Measurements from ENCODE around the gene RNASE11. TPM values are rescaled to one million over a fixed set of nuclear protein-coding genes. Genes with fewer than 3 reads are reported as not detected.

RNASE11 gene
- total and polyA plus RNA-seq, 10 of the 15 experiments (the other 5 are each of a cell fraction or from before 2014, with no cell fraction given) = not detected

DNA sequence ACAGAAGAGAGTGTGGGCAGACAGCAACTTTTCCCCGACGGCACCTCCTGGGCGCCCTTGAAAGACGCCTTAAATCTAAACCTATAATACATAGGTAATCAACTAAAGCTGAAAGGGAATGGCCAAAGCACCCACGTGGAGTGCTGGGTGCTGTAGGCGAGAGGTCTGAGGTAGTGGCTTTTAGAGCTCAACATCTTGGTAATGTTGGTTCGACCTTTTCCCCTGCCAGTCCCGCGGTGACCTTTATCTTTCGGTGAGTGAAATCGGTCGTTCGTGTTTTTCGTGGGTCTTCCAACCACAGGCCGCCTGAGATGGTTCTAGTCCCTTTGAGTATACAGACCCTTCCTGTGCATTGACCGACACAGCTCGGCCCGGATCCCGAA is 44.6 kb upstream of the RNASE11 start:
- intact Hi-C loops (cut with micrococcal nuclease; ENCODE audit: unreplicated experiment) = loop anchor here (2.0 kb wide), 1 partner anchor 30 kb away; no protein-coding TSS in a partner anchor
- Histone ChIP-seq H3K27ac (ENCODE audit: control insufficient read depth, insufficient read depth) (no peak overlapping the region), H3K9me3 (replicated peaks; ENCODE audit: control insufficient read depth, insufficient read depth, low read length) (no peaks in the 10 kb centered on the region), H3K79me2 (ENCODE audit: control insufficient read depth, insufficient read depth, low read length) (no peaks in the 10 kb centered on the region), H3K27me3 (replicated peaks in 1 of 2; ENCODE audit: control insufficient read depth in 2 of 2, insufficient read depth in 2 of 2, low read length in 1 of 2) (peaks cover 0 to 2% of the 10 kb centered on the region in 2 experiments; a peak in 1 of 4 replicates), H3K4me3 (peak overlapping the region; percentile 88; the same call in 1 of the 2 replicates), H2AFZ (ENCODE audit: control insufficient read depth, low read depth, low read length) (peak overlapping the region; percentile 25), H3K4me2 (ENCODE audit: control insufficient read depth, insufficient read depth) (peak overlapping the region; percentile 99), H3K4me1 (ENCODE audit: control insufficient read depth, insufficient read depth, low read length) (peaks cover 7% of the 10 kb centered on the region; the same call in 1 of the 2 replicates), H4K20me1 (ENCODE audit: control insufficient read depth, insufficient read depth) (no peaks in the 10 kb centered on the region), H3K36me3 (ENCODE audit: control insufficient read depth in 2 of 2, insufficient read depth in 2 of 2, low read length in 1 of 2) (no peaks in the 10 kb centered on the region), H3K9ac (ENCODE audit: control insufficient read depth, insufficient read depth, low read length) (peak overlapping the region; percentile 51)
- ChIA-PET POLR2A (interaction anchor here (1.2 to 2.1 kb wide), 4 partner anchors 10 to 51 kb away, joined by 3 to 8 read pairs (median 4); no protein-coding TSS in a partner anchor), CTCF (interaction anchor here (1.0 to 3.7 kb wide), 8 partner anchors 16 to 58 kb away, joined by 3 to 19 read pairs (median 8); partner anchors contain the start of gene RNASE4), SMC1A (ENCODE audit: uncharacterized antibody, unreplicated experiment) (interaction anchor here (0.9 to 5.2 kb wide), 11 partner anchors 10 to 305 kb away, joined by 3 to 49 read pairs (median 9); partner anchors contain the start of gene RNASE4), RAD21 (ENCODE audit: unreplicated experiment) (interaction anchor here (1.0 to 3.1 kb wide), 8 partner anchors 19 to 289 kb away, joined by 3 to 38 read pairs (median 4); partner anchors contain the start of genes PARP2 and RNASE4)
- no peak for DNase-seq (ENCODE audit: low read depth, low spot score)
- in situ Hi-C loops (cut with MboI) = loop anchor here (5.0 kb wide), 1 partner anchor 50 kb away; the partner anchor contains the start of gene RNASE4
- under 1% methylated on average over 19 of the region's 19 CpGs for WGBS (ENCODE audit: insufficient coverage, insufficient replicate concordance, low lambda C conversion rate, missing lambda C conversion rate)
- no peak for FAIRE-seq
- ATAC-seq = peak; percentile 57
- TF ChIP-seq, protein P1, sequence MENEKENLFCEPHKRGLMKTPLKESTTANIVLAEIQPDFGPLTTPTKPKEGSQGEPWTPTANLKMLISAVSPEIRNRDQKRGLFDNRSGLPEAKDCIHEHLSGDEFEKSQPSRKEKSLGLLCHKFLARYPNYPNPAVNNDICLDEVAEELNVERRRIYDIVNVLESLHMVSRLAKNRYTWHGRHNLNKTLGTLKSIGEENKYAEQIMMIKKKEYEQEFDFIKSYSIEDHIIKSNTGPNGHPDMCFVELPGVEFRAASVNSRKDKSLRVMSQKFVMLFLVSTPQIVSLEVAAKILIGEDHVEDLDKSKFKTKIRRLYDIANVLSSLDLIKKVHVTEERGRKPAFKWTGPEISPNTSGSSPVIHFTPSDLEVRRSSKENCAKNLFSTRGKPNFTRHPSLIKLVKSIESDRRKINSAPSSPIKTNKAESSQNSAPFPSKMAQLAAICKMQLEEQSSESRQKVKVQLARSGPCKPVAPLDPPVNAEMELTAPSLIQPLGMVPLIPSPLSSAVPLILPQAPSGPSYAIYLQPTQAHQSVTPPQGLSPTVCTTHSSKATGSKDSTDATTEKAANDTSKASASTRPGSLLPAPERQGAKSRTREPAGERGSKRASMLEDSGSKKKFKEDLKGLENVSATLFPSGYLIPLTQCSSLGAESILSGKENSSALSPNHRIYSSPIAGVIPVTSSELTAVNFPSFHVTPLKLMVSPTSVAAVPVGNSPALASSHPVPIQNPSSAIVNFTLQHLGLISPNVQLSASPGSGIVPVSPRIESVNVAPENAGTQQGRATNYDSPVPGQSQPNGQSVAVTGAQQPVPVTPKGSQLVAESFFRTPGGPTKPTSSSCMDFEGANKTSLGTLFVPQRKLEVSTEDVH (IDR thresholded peaks at IDR 0.05; ENCODE audit: low read depth, partially characterized antibody) = no peak
- TF ChIP-seq, protein P2, sequence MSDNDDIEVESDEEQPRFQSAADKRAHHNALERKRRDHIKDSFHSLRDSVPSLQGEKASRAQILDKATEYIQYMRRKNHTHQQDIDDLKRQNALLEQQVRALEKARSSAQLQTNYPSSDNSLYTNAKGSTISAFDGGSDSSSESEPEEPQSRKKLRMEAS (IDR thresholded peaks at IDR 0.05; ENCODE audit: low read depth, low read length) = 0 out of 2 replicates have a peak, but pooled peaks have one; percentile 21
- TF ChIP-seq BACH1 (IDR thresholded peaks at IDR 0.05; ENCODE audit: borderline replicate concordance) = 0 out of 2 replicates have a peak, but pooled peaks have one; percentile 10
- BruUV-seq (replicated peaks) = no TSS peak
